Hepatic stellate cell (primary cell): ENCODE measurements around the gene CTDSP2.
"Not testable (repeated sequence)": the region's sequence is repeated elsewhere in the genome, so short reads cannot be mapped to it uniquely, and the experiment has no call there.

Source experiments
- DNase-seq: peaks from one replicate; pipeline ENCODE4 v3.0.0; 2011; ENCODE audit warnings: low spot score

Gene CTDSP2

DNA sequence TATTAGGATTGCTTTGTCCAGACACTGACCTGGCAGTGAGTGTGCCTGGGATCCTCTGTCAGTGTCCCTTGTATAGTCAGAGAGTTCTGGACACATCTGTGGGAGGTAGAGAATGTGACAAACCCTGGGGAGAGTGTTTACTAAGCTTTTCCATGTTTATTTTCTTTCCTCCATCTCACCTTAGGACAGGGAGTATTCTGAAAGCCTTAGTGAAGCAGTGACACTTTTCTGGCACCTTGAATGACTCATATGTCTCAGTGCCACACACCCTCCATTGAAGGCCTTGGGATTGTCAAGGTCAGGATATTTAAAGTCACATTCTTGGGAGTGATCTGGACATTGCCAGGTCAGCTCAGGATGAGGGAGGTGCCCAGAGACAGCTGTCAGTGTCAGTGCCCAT, 34.9 kb upstream of the CTDSP2 start:
- DNase-seq = no peak

GRCh38 chr12:57881035-57881434, 34.5 kb upstream of the CTDSP2 start:
- DNase-seq = not testable (repeated sequence)

DNA sequence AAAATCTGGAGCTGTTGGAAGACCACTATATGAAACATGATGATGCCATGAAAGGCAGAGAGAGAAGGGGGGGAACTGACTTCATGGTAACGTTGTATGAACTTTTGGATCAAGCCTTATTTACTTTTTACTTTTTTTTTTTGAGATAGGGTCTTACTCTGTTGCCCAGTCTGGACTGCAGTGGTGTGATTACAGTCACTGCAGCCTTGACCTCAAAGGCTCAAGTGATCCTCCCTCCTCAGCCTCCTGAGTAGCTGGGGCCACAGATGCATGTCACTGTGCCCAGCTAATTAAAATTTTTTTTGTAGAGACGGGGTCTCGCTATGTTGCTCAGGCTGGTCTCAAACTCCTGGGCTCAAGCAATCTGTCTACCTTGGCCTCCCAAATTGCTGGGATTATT, 31.3 kb upstream of the CTDSP2 start:
- no peak for DNase-seq

- DNase-seq = no peak
These were observed 29.4 kb upstream of the CTDSP2 start for GRCh38 chr12:57875753-57876547.

- DNase-seq = no peak
These were observed 27.9 kb upstream of the CTDSP2 start for GRCh38 chr12:57874166-57875108.

GRCh38 chr12:57872362-57872761, 25.8 kb upstream of the CTDSP2 start:
- no peak for DNase-seq

DNA sequence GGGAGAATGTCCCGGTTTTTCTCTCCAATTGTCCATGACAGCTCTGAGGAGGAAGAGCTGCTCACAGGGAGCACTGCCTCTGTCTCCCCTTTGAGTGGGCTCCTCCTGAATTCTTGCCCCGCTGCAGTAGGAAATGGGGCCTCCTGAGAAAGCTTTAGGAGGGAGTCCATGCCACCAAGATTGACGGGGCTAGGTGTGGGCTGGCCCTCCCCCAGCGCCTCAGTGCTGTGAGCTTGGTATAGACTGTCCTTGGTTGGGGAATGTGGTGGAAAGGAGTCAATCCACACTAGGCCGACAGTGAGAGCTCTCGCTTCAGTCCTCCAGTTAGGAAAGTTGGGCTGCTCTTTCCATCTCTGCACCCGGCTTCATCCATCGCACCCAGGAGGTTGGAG, 23.4 kb upstream of the CTDSP2 start:
- DNase-seq = no peak

DNA sequence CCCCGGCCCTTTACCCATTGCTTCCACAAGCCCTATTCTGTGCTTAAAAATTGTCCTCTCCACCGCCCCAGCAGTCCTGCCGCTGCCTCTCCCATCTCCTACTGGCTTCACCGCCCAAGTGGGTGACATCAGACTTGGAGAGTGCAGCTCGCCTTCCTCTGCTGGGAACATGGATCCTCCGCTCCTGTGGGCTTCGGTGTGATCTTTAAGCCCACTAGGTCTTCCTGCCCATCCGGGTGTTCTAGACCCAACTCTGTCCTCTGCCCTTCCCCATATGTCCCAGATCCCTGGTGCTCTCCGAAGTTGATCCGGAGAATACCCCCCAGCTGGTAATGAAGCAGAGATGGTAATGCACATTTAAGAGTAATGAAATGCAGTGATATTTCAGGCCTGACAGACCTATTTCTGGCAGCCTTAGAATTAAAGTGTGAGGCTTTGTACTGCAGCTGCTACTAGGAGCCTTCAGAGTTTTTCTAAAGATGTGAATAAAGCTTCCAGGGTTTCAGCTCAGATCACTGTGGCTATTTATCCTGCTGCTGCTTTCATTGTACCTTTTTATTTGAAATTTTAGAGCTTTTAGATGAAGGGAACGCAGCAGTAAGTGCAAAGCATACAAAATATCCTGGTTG, 22.9 kb upstream of the CTDSP2 start:
- no peak for DNase-seq

GRCh38 chr12:57868851-57869268, 22.3 kb upstream of the CTDSP2 start:
- no peak for DNase-seq

GRCh38 chr12:57868221-57868620, 21.7 kb upstream of the CTDSP2 start:
- DNase-seq = no peak

DNA sequence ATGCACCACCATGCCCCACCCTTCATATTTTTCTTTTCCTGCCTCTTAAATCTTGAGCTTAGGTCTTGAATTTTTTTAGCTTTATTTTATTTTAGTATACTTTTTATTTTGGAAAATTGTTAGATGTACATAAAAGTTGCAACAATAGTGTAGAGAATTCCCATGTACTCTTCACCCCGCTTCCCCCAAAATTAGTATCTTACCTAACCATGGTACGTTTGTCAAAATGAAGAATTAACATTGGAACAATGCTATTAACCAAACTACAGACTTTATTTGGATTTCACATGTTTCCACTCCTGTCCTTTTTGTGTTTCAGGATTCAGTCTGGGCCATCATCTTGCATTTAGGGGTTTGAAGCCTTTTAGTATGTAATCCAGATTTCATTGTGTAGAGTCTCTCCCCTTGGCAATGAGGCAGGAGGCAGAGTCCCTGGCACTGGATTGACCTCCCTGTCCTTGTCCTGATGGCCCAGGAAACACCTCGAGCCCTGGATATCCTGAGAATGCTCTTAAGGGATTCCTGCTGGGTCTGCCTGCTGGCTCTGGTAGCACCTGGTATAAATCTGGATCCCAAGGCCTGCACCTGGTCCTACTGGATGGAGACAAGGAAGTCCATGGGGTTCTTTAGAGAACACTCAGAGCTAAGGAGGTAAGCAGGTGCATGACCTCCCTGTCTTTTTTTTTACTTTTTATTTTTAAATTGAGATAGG, 19.9 kb upstream of the CTDSP2 start:
- no peak for DNase-seq

- DNase-seq = peak; percentile 93
These were observed 18.7 kb upstream of the CTDSP2 start for GRCh38 chr12:57865084-57865751.

- DNase-seq = no peak
These were observed 18.0 kb upstream of the CTDSP2 start for GRCh38 chr12:57864442-57865083.

DNA sequence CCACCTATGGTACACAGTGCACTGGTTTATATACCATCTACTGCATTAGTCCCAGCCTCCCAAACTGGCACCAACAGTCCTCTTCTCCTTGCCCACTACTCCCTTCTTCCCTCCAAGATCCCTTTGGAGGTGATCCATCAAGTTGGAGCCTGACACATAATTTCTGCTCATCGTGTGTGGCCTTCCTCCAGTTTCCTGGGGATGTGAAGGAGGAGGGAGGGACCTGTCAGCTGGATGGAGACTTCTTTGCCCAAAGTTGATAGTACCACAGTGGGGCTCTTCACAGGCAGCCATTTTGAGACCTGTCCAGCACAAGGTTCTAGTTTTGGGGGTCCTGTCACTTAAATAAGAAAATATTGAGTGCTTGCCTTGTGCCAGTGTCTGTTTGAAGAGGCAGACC, 17.1 kb upstream of the CTDSP2 start:
- DNase-seq = no peak

DNA sequence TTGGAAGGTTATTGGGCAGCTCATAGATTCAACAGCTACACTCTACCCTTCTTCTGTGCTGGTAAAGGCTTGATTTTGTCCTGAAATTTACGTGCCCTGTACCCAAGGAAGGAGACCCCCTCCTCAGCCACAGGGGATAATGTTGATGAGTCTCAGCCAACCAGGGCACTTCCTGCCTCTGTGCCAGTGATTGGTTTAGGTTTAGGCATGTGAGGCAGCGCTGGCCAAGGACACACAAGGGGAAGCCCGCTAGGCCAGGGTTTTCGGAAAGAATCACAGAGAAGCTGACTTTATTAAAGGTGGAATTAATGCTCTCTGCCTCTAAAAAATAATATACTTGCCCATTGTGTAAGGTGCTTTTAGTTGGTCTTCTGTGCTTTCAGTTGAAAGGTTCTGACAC, 15.4 kb upstream of the CTDSP2 start:
- DNase-seq = no peak

- DNase-seq = not testable (repeated sequence)
These were observed 14.4 kb upstream of the CTDSP2 start for GRCh38 chr12:57860883-57861282.

DNA sequence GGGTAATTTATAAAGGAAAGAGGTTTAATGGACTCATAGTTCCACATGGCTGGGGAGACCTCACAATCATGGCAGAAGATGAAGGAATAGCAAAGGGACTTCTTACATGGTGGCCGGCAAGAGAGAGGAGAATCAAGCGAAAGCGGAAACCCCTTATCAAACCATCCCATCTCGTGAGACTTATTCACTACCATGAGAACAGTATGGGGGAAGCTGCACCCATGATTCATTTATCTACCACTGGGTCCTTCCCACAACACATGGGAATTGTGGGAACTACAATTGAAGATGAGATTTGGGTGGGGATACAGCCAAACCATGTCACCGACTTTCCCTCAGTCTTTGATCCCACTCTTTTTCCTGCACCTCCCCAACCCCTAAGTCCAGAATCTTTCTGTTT, 12.6 kb upstream of the CTDSP2 start:
- no peak for DNase-seq

DNA sequence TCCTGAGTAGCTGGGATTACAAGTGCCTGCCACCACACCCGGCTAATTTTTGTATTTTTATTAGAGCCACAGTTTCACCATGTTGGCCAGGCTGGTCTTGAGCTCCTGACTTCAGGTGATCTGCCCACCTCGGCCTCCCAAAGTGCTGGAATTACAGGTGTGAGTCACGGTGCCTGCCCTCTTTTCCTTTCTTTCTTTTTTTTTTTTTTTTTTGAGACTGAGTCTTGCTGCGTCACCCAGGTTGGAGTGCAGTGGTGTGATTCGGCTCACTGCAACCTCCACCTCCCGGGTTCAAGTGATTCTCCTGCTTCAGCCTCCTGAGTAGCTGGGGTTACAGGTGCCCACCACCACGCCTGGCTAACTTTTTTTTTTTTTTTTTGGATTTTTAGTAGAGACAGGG, 11.6 kb upstream of the CTDSP2 start:
- not testable (repeated sequence) for DNase-seq

DNA sequence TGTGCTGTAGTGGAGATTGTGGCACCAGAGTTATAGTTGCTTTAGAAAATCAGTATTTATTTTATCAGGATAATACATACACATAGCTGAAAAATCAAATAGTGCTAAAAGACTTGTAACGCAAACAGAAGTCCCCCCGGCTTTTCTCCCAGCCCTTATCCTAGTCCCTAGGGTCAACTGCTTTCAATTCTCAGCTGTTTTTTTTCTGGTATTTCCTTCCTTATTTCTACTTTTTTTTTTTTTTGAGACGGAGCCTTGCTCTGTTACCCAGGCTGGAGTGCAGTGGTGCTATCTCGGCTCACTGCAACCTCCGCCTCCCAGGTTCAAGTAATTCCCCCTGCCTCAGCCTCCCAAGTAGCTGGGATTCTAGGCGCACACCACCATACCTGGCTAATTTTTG, 8.4 kb upstream of the CTDSP2 start:
- no peak for DNase-seq

DNA sequence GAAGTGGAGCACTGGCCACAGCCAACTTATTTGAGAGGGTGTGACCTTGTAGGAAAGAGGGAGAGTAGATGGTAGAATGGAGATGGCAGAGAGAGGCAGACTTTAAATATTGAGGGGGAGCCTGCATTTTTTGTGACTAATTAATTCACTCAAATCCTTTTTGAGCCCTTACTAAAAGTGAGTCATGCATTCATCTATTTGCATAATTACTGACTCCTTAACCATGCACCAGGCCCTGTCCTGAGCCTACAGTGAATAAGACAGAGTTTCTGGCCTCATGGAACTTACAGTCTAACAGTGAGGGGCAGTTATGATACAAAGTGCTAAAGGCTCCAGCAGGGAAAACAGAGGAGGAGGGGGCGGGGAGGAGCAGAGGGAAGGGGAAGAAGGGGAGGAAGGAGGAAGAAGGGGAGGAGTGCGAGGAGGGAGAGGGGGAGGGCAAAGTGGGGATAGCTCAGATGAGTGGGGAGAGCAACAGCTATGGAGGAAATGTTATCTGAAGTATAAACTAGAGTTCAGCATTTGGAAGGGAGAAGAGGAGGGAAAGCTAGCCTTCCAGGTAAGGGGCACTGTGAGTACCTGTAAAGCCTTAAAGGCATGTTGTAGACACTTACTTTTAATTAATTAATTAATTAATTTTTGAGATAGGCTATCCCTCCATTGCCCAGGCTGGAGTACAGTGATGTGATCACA, 7.5 kb upstream of the CTDSP2 start:
- no peak for DNase-seq
